MCF 10A (cell line): ENCODE measurements around the gene TUT4. TPM values are rescaled to one million over a fixed set of nuclear protein-coding genes. Genes with fewer than 3 reads are reported as not detected.

ENCODE experiments used
- BruUV-seq: library from RNA; stranded (reverse); fragments of 400-500 nt; replicated peaks from 2 replicates; lab custom pipeline; 2021; lab: Mats Ljungman, UMichigan
- CTCF ChIA-PET: fragments of 300-600 bp; sonication (Branson Sonifier 250); formaldehyde crosslinking; extraction: SDS; loops from one replicate; lab custom pipeline; 2021; ENCODE audit warnings: antibody characterized with exemption, inconsistent platforms; lab: Yijun Ruan, JAX
- POLR2A ChIA-PET: fragments of 300-600, 350-650 bp; sonication (Branson Sonifier 250); formaldehyde crosslinking; extraction: SDS; loops from one replicate; lab custom pipeline; 2020; ENCODE audit warnings: antibody characterized with exemption, inconsistent platforms; lab: Yijun Ruan, JAX
- DNase-seq: peaks from one replicate; pipeline ENCODE4 v3.0.0-alpha.2; 2018; ENCODE audit not compliant: unreplicated experiment
- H3K27ac Mint-ChIP-seq: one replicate; pipeline ENCODE4 v1.8.0; 2022; ENCODE audit warnings: mild to moderate bottlenecking, low read depth, mixed read lengths; ENCODE audit not compliant: unreplicated experiment
- H3K27me3 Mint-ChIP-seq: one replicate; pipeline ENCODE4 v1.8.0; 2022; ENCODE audit warnings: mixed read lengths; ENCODE audit not compliant: insufficient read depth, unreplicated experiment
- H3K36me3 Mint-ChIP-seq: one replicate; pipeline ENCODE4 v1.8.0; 2022; ENCODE audit warnings: mild to moderate bottlenecking, moderate library complexity, mixed read lengths; ENCODE audit not compliant: insufficient read depth, unreplicated experiment
- H3K4me1 Mint-ChIP-seq: one replicate; pipeline ENCODE4 v1.8.0; 2022; ENCODE audit warnings: mixed read lengths; ENCODE audit not compliant: insufficient read depth, unreplicated experiment
- H3K4me3 Mint-ChIP-seq: one replicate; pipeline ENCODE4 v1.8.0; 2022; ENCODE audit warnings: mild to moderate bottlenecking, moderate library complexity, mixed read lengths; ENCODE audit not compliant: unreplicated experiment
- H3K9me3 Mint-ChIP-seq: one replicate; pipeline ENCODE4 v1.8.0; 2022; ENCODE audit warnings: mixed read lengths; ENCODE audit not compliant: unreplicated experiment
- CTCF ChIP-seq: fragments of 200-600 bp; IDR thresholded peaks from one replicate; pipeline ENCODE4 v1.8.0; 2022; ENCODE audit warnings: antibody characterized with exemption, mild to moderate bottlenecking; ENCODE audit not compliant: unreplicated experiment
- intact Hi-C: fragments of 100-400 bp; cut with micrococcal nuclease; formaldehyde crosslinking; loops from 2 replicates; pipeline ENCODE4 v1.14.1; 2022
- total RNA-seq: library from RNA; stranded (reverse); gene quantifications from 2 replicates; pipeline ENCODE4 v1.2.3, GENCODE V29; 2022

The TUT4 gene
- total RNA-seq, 1 experiment from 2014 or later = 90.7 TPM

- ChIA-PET CTCF (interaction anchor here (0.6 to 1.3 kb wide), 2 partner anchors 226 to 333 kb away, joined by 3 to 6 read pairs; no protein-coding TSS in a partner anchor), POLR2A (interaction anchor here (0.7 to 1.6 kb wide), 11 partner anchors 11 to 220 kb away, joined by 3 to 8 read pairs (median 4); partner anchors contain the start of genes ORC1 and PRPF38A)
- intact Hi-C loops = loop anchor here (5.0 to 10.0 kb wide), 2 partner anchors 92 to 204 kb away; partner anchors contain the start of gene TUT4
- BruUV-seq = no TSS peak
- H3K27ac Mint-ChIP-seq = no peak overlapping the region
- H3K36me3 Mint-ChIP-seq = peaks cover 90% of the 10 kb centered on the region
- TF ChIP-seq CTCF = no peak
- no peak overlapping the region for H3K4me3 Mint-ChIP-seq
- peak; percentile 69 for DNase-seq
- peaks cover 7% of the 10 kb centered on the region for H3K4me1 Mint-ChIP-seq
- H3K27me3 Mint-ChIP-seq = no peaks in the 10 kb centered on the region
- no peaks in the 10 kb centered on the region for H3K9me3 Mint-ChIP-seq
Observed at GRCh38 chr1:52460694-52461093, 92.2 kb downstream of the TUT4 start.

GRCh38 chr1:52455686-52456085 lies 97.2 kb downstream of the TUT4 start:
- Mint-ChIP-seq H3K4me1 (peaks cover 6% of the 10 kb centered on the region), H3K4me3 (no peak overlapping the region), H3K36me3 (peaks cover 97% of the 10 kb centered on the region), H3K27me3 (no peaks in the 10 kb centered on the region), H3K9me3 (no peaks in the 10 kb centered on the region), H3K27ac (no peak overlapping the region)
- POLR2A ChIA-PET = interaction anchor here (1.1 kb wide), 1 partner anchor 10 kb away, joined by 5 read pairs; no protein-coding TSS in a partner anchor
- TF ChIP-seq CTCF = no peak
- DNase-seq = no peak
- intact Hi-C loops = no loop called here
- CTCF ChIA-PET = interaction anchor here (0.5 kb wide), 1 partner anchor 1384 kb away, joined by 4 read pairs; no protein-coding TSS in a partner anchor
- BruUV-seq = no TSS peak

GRCh38 chr1:52454779-52455178 lies 98.1 kb downstream of the TUT4 start:
- no peaks in the 10 kb centered on the region for H3K4me1 Mint-ChIP-seq
- no peak overlapping the region for H3K4me3 Mint-ChIP-seq
- no peaks in the 10 kb centered on the region for H3K9me3 Mint-ChIP-seq
- DNase-seq = no peak
- no peak overlapping the region for H3K27ac Mint-ChIP-seq
- intact Hi-C loops = no loop called here
- H3K36me3 Mint-ChIP-seq = peaks cover 88% of the 10 kb centered on the region
- H3K27me3 Mint-ChIP-seq = no peaks in the 10 kb centered on the region
- no peak for TF ChIP-seq CTCF
- no TSS peak for BruUV-seq
- POLR2A ChIA-PET = interaction anchor here (0.7 kb wide), 1 partner anchor 306 kb away, joined by 4 read pairs; no protein-coding TSS in a partner anchor
- CTCF ChIA-PET = interaction anchor here (0.5 kb wide), 1 partner anchor 1385 kb away, joined by 4 read pairs; no protein-coding TSS in a partner anchor

GRCh38 chr1:52454127-52454526 lies 98.8 kb downstream of the TUT4 start:
- no peaks in the 10 kb centered on the region for H3K4me1 Mint-ChIP-seq
- no peak for TF ChIP-seq CTCF
- no TSS peak for BruUV-seq
- intact Hi-C loops = no loop called here
- H3K36me3 Mint-ChIP-seq = peaks cover 81% of the 10 kb centered on the region
- no peaks in the 10 kb centered on the region for H3K9me3 Mint-ChIP-seq
- H3K4me3 Mint-ChIP-seq = no peak overlapping the region
- ChIA-PET POLR2A (no interaction called here), CTCF (no interaction called here)
- H3K27ac Mint-ChIP-seq = no peak overlapping the region
- no peak for DNase-seq
- no peaks in the 10 kb centered on the region for H3K27me3 Mint-ChIP-seq
